ENCODE data around the gene PDLIM1. TPM values are rescaled to one million over a fixed set of nuclear protein-coding genes. Genes with fewer than 3 reads are reported as not detected.

Gene PDLIM1
- total and polyA plus RNA-seq, 9 of the 15 experiments (the other 6 are each of a cell fraction or from before 2014, with no cell fraction given) = 19.8 to 164 (median 39.1) TPM

GRCh38 chr10:95214793-95215192 lies 76.0 kb downstream of the PDLIM1 start:
- ATAC-seq (no peak), FAIRE-seq (no peak), DNase-seq (ENCODE audit: extremely low read depth in 1 of 4, low spot score in 3 of 4) (no peak)
- Histone ChIP-seq H3K9ac (ENCODE audit: insufficient read depth in 1 of 2, low read depth in 2 of 2, low read length in 2 of 2) (no peak overlapping the region), H3K4me1 (replicated peaks in 1 of 2; ENCODE audit: control insufficient read depth in 2 of 2, insufficient read depth in 2 of 2, low read length in 2 of 2) (no peaks in the 10 kb centered on the region), H3K9me3 (replicated peaks; ENCODE audit: control insufficient read depth, insufficient read depth, low read depth, low read length) (no peaks in the 10 kb centered on the region), H3K36me3 (ENCODE audit: control insufficient read depth, insufficient read depth, low read length) (no peaks in the 10 kb centered on the region), H3K9me1 (ENCODE audit: control insufficient read depth, insufficient read depth, low read length) (no peaks in the 10 kb centered on the region), H4K20me1 (replicated peaks; ENCODE audit: control insufficient read depth, insufficient read depth, low read length) (no peaks in the 10 kb centered on the region), H3K27me3 (ENCODE audit: control insufficient read depth in 2 of 2, insufficient read depth in 2 of 2, low read length in 2 of 2) (no peaks in the 10 kb centered on the region), H3K79me2 (ENCODE audit: control insufficient read depth, insufficient read depth, low read length) (no peaks in the 10 kb centered on the region), H3K4me2 (ENCODE audit: insufficient read depth, low read length) (no peak overlapping the region), H3K27ac (ENCODE audit: extremely low read depth, low read depth, low read length) (no peak overlapping the region), H3K4me3 (no peak overlapping the region), H2AFZ (ENCODE audit: low read depth, low read length) (no peak overlapping the region)
- TF ChIP-seq ZNF316 (IDR thresholded peaks at IDR 0.05) (peak; percentile 56; the same call in 1 of the 2 replicates), NFE2 (IDR thresholded peaks at IDR 0.05; ENCODE audit: low read depth) (peak; percentile 46; the same call in 1 of the 2 replicates), CBFA2T3 (IDR thresholded peaks at IDR 0.05) (no peak), AFF4 (CRISPR knock-in tag; IDR thresholded peaks at IDR 0.05) (no peak), NFRKB (IDR thresholded peaks at IDR 0.05; ENCODE audit: low read depth) (no peak), C11orf30 (IDR thresholded peaks at IDR 0.05; ENCODE audit: low read depth) (peak; percentile 58)
- intact Hi-C loops (cut with micrococcal nuclease) = no loop called here
- in situ Hi-C loops (cut with MboI) = no loop called here
- ChIA-PET CTCF (ENCODE audit: low intra/inter-chr PET ratio) (no interaction called here), POLR2A (no interaction called here)
- no TSS peak for BruUV-seq (replicated peaks)
- WGBS (ENCODE audit: insufficient coverage, low coverage, missing lambda C conversion rate) = 0% methylated on average over 2 of the region's 3 CpGs

Measured in K562 (cell line).